NAMALWA (cell line): ENCODE results near the gene ZNF324B.
A peak's percentile ranks its signal among the peaks of the same experiment; 100 is the strongest.
"Not testable (repeated sequence)": the region's sequence is repeated elsewhere in the genome, so short reads cannot be mapped to it uniquely, and the experiment has no call there.

Experiments used
- DNase-seq: peaks from one replicate; pipeline ENCODE4 v3.0.0-alpha.2; 2015; ENCODE audit warnings: low spot score

Gene ZNF324B

GRCh38 chr19:58451358-58452101, at the start of gene ZNF324B:
Gene ZNF324B, plus strand, starts transcription at chr19:58451622. Its CDS starts 2,080 bp downstream, at chr19:58453702.
- peak; percentile 98 for DNase-seq

GRCh38 chr19:58401840-58402421, 49.5 kb upstream of the ZNF324B start:
- DNase-seq: no peak

- DNase-seq: not testable (repeated sequence)
Measured at GRCh38 chr19:58403920-58404478, 47.4 kb upstream of the ZNF324B start.

- peak; percentile 59 for DNase-seq
Measured at GRCh38 chr19:58406818-58407657, 44.4 kb upstream of the ZNF324B start.

- no peak for DNase-seq
Measured at GRCh38 chr19:58407658-58408151, 43.7 kb upstream of the ZNF324B start.

DNA sequence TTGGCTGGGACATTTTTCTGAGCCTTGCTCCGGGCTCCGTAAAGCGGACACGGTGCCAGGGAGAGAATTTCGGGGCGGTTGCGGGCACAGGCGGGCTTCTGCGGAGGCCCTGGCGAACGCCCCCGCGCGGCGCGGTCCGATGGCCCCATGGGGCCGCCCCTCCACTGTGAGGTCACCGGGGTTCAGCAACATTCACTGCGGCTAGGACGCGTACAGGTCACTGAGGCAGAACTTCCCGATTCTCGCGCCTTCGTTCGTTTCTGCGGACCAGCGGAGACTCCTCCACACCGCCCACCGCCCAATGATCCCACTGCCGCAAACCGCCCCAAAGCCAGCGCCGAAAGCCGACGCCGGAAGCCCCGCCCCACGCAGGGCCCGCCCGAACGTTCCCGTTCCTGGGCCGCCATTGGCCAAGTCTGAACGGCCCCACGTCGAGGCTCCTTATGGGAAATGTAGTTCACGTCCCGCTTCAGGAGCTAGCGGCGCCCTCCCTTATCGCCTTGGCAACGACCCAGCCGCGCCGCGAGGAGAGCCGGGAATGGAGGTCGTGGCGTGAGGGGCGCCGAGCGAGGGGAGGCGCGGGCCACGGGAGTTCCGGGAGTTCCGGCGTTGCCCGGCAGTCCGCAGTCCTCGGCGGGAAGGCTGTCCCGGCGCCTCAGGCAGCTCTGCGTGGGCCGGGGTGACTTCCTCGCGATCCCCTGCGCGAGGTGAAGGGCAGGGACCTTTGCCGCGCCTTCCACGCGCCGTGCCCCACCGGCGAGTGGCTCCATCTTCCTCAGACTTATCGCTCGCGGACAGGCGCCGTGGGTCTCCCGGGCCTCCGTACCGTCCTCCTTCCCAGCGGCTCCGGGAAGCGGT, 43.0 kb upstream of the ZNF324B start, which contains the start of gene ZNF584:
Gene ZNF584, plus strand, starts transcription at position 498 of the 858 bp plus-strand sequence. CDS start 499 bp downstream, outside the sequence.
- peak; percentile 96 for DNase-seq

DNA sequence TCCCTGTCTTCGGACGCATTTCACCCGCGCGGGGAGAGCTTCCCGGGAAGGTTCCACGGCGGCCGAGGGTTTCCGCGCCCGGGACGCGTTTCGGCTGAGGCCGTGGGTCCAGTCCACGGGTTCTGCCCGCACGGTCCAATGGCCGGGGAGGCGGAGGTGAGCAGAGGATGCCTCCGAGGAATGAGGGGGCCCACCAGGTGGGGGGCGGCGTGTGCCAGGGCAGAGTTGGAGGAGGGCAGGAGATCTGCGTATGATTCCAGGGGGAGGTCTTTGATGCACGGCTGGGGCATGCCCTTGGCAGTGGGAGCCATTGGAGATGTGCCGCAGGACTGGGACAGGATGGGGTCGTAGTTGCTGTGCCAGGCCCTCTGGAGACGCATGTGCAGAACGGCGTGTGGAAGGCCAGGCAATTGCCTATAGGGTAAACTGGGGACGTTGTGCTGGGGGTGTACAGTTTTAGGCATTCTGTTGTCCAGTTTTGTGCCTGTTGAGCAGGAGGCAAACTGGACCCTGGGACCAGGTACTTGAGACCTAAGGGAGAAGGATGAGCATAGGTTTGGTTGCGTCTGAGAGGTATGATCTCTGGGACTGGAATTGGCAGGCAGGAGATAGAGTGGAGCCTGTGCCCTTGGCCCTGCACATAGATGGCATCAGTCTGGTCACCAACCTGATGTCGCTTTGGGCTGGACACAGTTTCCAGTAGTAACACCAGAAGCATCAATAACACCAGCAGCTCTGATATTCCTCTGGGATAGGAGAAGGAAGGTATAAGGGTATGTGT, 42.2 kb upstream of the ZNF324B start:
- DNase-seq: peak; percentile 41

DNA sequence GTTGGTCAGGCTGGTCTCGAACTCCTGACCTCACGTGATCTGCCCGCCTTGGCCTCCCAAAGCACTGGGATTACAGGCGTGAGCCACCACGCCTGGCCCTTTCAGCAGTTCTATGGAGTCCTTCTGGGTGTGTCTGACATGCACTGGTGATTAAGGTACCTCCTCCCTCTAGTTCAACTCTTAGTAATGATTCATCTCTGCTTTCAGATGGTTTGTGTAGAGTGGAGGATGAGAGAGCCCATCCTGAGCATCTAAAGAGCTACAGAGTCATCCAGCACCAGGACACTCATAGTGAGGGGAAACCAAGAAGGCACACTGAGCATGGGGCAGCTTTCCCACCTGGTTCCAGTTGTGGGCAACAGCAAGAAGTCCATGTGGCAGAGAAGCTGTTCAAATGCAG, 34.8 kb upstream of the ZNF324B start:
- DNase-seq: no peak

- DNase-seq: no peak
Measured at GRCh38 chr19:58417071-58417470, 34.4 kb upstream of the ZNF324B start.

DNA sequence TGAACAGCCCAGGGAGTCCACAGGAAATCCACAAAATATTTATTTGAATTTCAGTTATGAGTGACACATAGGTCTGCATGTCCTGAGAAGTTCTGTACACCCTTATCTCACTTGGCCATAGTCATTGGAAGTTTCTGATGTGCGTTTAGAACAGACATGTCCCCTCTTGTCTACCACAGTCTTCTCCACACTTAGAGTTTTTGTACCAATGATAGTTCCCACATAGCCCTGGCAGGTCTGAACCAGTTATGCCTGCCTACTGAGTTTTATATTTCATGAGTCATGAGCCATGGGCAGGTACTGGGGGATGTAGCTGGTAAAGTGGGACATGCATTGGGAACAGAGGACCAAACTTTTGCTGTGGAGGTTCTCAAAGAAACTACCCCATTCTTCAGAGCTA, 22.8 kb upstream of the ZNF324B start:
- DNase-seq: no peak

GRCh38 chr19:58429745-58430144, 21.7 kb upstream of the ZNF324B start:
- DNase-seq: no peak

GRCh38 chr19:58434217-58434616, 17.2 kb upstream of the ZNF324B start:
- DNase-seq: no peak

- peak; percentile 98 for DNase-seq
Measured at GRCh38 chr19:58439576-58440554, 11.6 kb upstream of the ZNF324B start, which contains the start of gene ZNF132. Gene ZNF132, minus strand, starts transcription at chr19:58440153. Its CDS starts 332 bp downstream, at chr19:58439821.

GRCh38 chr19:58440556-58440955, 10.9 kb upstream of the ZNF324B start:
- no peak for DNase-seq

DNA sequence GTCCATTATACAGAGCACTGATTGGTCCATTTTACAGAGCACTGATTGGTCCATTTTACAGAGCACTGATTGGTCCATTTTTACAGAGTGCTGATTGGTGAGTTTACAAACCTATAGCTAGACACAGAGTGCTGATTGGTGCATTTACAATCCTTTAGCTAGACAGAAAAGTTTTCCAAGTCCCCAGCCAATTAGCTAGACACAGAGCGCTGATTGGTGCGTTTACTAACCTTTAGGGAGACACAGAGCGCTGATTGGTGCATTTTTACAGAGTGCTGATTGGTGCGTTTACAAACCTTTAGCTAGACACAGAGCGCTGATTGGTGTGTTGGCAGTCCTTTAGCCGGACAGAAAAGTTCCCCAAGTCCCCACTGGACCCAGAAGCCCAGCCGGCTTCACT, 8.4 kb upstream of the ZNF324B start:
- DNase-seq: peak; percentile 42

- not testable (repeated sequence) for DNase-seq
Measured at GRCh38 chr19:58448860-58449259, 2.6 kb upstream of the ZNF324B start.

- not testable (repeated sequence) for DNase-seq
Measured at GRCh38 chr19:58449980-58450379, 1.4 kb upstream of the ZNF324B start.

DNA sequence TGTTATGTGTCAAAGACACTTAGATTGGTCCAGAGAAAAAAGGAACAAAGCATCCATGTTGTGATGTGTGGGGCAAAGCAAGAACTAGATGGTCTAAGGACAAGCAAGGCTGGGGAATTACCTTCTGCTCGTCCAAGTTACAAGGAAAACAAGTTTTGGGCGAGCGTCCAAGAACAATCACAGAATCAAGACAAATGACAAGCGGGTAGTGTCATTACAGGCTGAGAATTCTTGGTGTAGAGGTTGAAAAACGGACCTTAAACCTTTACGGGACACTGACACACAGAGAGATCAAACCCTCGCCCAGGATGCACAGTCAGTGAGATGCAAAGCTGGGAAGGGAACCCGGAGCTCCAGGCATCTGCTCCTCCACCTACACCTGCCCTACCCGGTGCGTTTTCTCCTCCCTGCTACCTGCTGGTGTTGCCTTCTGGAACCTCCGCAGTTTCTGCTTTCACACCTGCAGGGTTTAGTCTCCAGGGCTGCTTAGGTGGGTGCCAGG, 515 bp upstream of the ZNF324B start:
- no peak for DNase-seq

- no peak for DNase-seq
Measured at GRCh38 chr19:58453743-58454142, 2.3 kb downstream of the ZNF324B start.
